Astrocyte (in vitro differentiated cells and primary cell): Measurements from ENCODE around the gene ACP5.

Experiments used
- CTCF ChIP-seq: IDR thresholded peaks from 2 replicates; pipeline ENCODE4 v1.5.1; 2011; ENCODE audit warnings: low read depth, mild to moderate bottlenecking, inconsistent platforms, low read length, moderate library complexity; ENCODE audit not compliant: insufficient read depth
- EZH2 ChIP-seq: IDR thresholded peaks from 2 replicates; pipeline ENCODE4 v1.6.1; 2012; ENCODE audit warnings: mild to moderate bottlenecking, low read length, inconsistent platforms; ENCODE audit not compliant: insufficient read depth

GRCh38 chr19:11596156-11596555, 18.7 kb upstream of the ACP5 start:
- TF ChIP-seq CTCF (no peak), EZH2 (no peak)
